Heart left ventricle (tissue), 13 donors: ENCODE measurements around the gene FBXW5.

Source experiments
- CTCF ChIP-seq, 12 donors: fragments of 200-600 bp; sonication (generic) in 4 of 12; IDR thresholded peaks; one replicate each; pipeline versions ENCODE4 v1.5.0 to v1.8.0; 2018 to 2022; ENCODE audit warnings: antibody characterized with exemption in 12 of 12, mild to moderate bottlenecking in 5 of 12
- POLR2A ChIP-seq, 2 donors: fragments of 450-650 bp; IDR thresholded peaks; one replicate each; pipeline ENCODE4 v1.6.1; 2017; ENCODE audit warnings: antibody characterized with exemption in 2 of 2, mild to moderate bottlenecking in 2 of 2, moderate library complexity in 2 of 2
- donor health status: ischemic (EF 13 %, LVEDD 7.1; RV severe dilation, severe dysfunction).
- donor health status: DM: no; HTN: yes; CAD: no.
- donor health status: DM: no; HTN: no; CAD: no.
- donor health status: ischemic (EF 25% LVEDD 6.9; RV normal size, moderate dysfunction).
- donor health status: ischemic (EF 25% LVEDD 5.7; RV mildly dilated, moderate dysfunction).
- donor health status: ischemic (EF 35%, LVEDD 5.7; RV mildly dilated, moderate dysfunction).
- donor health status: nonischemic (EF 11% LVEDD 7.7; RV severe dilation, severe dysfunction).
- donor health status: DM: yes; HTN: yes; CAD: no.
- donor health status: PGD.
- donor health status: ischemic (EF 29% LVEDD 5.4; RV normal size, mild dysfunction).
- donor health status: nonischemic (EF 23%, LVEDD 6.1; RV moderate dilation, normal function).

- TF ChIP-seq POLR2A (IDR thresholded peaks at IDR 0.05) (no peak), CTCF (IDR thresholded peaks at IDR 0.05) (no peak)
Measured at GRCh38 chr9:136900556-136900955, 44.0 kb downstream of the FBXW5 start.
